ENCODE data around the gene ARHGAP32. TPM values are rescaled to one million over a fixed set of nuclear protein-coding genes. Genes with fewer than 3 reads are reported as not detected.
"Not testable (repeated sequence)": the region's sequence is repeated elsewhere in the genome, so short reads cannot be mapped to it uniquely, and the experiment has no call there.

Gene ARHGAP32
- total RNA-seq, 1 donor from 2014 or later, result 4.2 TPM

DNA sequence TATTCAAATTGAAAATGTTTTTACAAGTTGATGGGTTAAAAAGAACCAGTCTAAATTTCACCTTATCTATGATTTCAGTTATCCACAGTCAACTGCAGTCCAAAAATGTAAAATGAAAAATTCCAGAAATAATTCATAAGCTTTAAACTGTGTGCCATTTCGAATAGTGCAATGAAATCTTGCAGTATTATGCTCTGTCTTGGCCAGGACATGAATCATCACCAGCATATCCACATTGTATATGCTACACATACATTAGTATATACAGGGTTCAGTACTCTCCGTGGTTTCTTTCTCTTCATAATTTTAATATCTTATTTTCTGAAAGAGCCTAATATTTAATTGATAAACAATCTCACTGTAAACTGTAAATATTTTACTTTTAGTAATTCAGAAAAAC lies 45.9 kb downstream of the ARHGAP32 start:
- no peak for TF ChIP-seq CTCF (conservative IDR thresholded peaks at IDR 0.05; ENCODE audit: low read depth, low read length)
- DNase-seq (ENCODE audit: low read depth), result no peak
- no peak overlapping the region for H3K4me3 ChIP-seq (ENCODE audit: low read depth, low read length)

DNA sequence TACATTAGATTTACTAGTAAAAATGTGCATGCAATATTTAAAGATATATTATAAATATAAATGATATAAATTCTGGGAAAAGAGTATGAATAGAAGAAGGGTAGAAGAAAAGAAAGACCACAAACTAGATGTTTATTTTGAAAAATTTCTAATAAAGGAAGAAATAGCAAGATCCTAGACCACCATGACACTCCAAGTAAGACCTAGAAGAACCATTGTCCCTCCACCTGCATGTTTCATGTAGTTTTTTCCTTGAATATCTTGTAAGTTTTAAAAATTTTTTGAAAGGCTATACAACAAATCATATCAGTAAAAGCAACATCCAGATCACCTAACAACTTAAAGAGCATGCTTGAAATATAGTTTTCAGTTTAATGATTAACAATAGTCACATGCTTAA lies 46.8 kb downstream of the ARHGAP32 start:
- no peak overlapping the region for H3K4me3 ChIP-seq (ENCODE audit: low read depth, low read length)
- no peak for TF ChIP-seq CTCF (conservative IDR thresholded peaks at IDR 0.05; ENCODE audit: low read depth, low read length)

GRCh38 chr11:129144256-129144655 lies 47.9 kb downstream of the ARHGAP32 start:
- no peak overlapping the region for H3K4me3 ChIP-seq (ENCODE audit: low read depth, low read length)
- TF ChIP-seq CTCF (conservative IDR thresholded peaks at IDR 0.05; ENCODE audit: low read depth, low read length), result no peak
- no peak for DNase-seq (ENCODE audit: low read depth)

More for the DNA sequence above, 46.8 kb downstream of the ARHGAP32 start:
- no peak for DNase-seq (ENCODE audit: low read depth)

GRCh38 chr11:129143335-129143734 lies 48.8 kb downstream of the ARHGAP32 start:
- DNase-seq (ENCODE audit: low read depth), result peak; percentile 96
- H3K4me3 ChIP-seq (ENCODE audit: low read depth, low read length), result no peak overlapping the region
- no peak for TF ChIP-seq CTCF (conservative IDR thresholded peaks at IDR 0.05; ENCODE audit: low read depth, low read length)

DNA sequence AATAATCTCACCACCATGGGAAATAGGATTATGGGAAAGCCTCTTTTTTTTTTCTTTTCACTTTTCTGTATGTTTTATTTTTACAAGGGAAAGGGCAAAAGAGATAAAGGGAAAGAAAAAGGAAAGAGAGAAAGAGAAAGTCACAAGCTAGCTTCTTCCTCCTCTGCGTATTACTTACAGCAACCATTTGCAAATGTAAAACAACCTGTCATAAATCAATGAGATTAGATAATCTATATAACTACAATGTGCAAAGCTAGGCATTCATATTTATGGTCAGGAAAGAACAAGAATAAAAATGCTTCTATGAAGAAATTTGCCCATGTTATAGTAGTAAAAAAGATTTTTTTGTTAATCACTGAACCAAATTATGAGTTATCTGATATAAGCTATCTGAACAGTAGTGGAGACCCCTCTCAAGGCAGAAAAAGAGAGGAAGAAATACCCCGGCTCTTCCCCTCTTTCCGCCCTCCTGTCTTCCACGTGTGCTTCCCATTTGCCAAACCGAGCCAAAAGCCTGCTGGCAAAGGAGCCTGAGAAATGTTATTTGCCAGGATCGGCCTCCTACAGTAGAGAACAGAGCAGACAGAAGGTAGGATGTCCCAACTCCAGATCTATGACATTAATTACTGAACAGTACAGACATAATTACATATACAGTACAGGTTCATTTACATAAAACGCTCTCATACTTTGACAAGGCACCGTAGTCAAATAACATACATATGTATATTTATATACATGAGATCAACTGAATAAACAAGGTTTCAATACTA lies 50.2 kb downstream of the ARHGAP32 start:
- H3K4me3 ChIP-seq (ENCODE audit: low read depth, low read length), result no peak overlapping the region
- no peak for DNase-seq (ENCODE audit: low read depth)
- TF ChIP-seq CTCF (conservative IDR thresholded peaks at IDR 0.05; ENCODE audit: low read depth, low read length), result no peak

DNA sequence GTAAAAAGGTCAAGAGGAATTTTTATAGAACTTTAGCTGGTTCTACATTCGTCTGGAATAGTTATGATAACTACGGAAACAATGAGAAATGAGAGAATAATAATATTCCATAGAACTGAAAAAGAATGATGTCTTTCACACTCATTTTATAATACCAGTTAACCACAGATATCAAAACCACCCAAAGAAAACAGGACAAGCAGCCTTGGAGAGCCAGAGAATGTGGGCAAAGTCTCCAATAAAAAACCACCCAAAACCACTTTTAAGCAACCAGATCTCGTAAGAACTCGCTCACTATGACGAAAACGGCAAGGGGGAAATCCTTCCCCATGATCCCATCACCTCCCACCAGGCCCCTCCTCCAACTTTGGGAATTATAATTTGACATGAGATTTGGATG lies 60.8 kb downstream of the ARHGAP32 start:
- H3K4me3 ChIP-seq (ENCODE audit: low read depth, low read length), result no peak overlapping the region
- DNase-seq (ENCODE audit: low read depth), result no peak
- TF ChIP-seq CTCF (conservative IDR thresholded peaks at IDR 0.05; ENCODE audit: low read depth, low read length), result no peak

- H3K4me3 ChIP-seq (ENCODE audit: low read depth, low read length); DNase-seq (ENCODE audit: low read depth): not testable (repeated sequence)
These were observed 63.1 kb downstream of the ARHGAP32 start for GRCh38 chr11:129128881-129129620.

All from epithelial cell of proximal tubule (primary cell).